Head of caudate nucleus (tissue), 42 donors: Measurements from ENCODE around the gene MYRIP.

Experiments used
- DNase-seq, 42 donors: peaks; one replicate each; pipeline versions ENCODE4 v3.0.0 to v3.0.0-alpha.2; 2020 to 2021; ENCODE audit warnings: mixed read lengths in 7 of 42
- intact Hi-C: fragments of 100-400 bp; cut with DNase I; formaldehyde crosslinking; loops from one replicate; pipeline ENCODE4 v1.15.0; 2022

Gene MYRIP

DNA sequence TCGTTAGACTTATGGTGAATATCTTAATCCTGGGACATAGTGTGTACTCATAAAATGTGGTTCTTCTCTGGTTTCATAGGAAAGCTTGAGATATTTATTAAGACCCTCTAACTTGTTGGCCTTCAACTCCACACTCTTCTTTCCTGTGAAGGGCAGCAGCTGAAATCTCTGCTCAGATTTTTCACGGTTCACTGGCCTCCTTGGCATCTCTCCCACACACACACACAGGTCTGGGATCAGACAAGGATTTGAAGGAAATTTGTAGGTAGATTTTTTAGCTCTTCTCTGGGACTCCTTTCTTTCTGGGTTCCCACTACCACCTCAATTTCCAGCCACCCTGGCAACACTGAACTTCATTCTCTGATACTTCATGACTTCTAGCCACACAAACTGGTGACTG lies 70.2 kb downstream of the MYRIP start:
- intact Hi-C loops, result no loop called here
- no peak for DNase-seq

DNA sequence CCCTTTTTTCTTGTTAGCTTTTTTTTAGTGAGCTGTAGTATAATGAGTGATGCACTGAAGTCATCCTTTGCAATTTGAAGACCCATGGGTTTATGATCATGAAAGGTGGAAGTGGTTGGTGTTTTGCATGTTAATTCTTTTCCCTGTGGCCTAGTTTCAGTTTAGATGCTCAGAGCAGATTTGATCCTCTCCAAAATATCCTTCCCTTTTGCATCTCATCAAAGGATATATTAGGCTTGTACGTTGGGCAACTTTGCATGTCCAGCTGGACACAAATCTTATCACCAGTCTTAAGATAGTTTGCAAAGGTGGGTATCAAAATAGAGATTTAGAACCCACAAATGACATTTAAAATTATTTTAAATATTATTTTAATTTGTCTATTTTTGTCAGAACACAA lies 72.7 kb downstream of the MYRIP start:
- intact Hi-C loops, result no loop called here
- no peak for DNase-seq

DNA sequence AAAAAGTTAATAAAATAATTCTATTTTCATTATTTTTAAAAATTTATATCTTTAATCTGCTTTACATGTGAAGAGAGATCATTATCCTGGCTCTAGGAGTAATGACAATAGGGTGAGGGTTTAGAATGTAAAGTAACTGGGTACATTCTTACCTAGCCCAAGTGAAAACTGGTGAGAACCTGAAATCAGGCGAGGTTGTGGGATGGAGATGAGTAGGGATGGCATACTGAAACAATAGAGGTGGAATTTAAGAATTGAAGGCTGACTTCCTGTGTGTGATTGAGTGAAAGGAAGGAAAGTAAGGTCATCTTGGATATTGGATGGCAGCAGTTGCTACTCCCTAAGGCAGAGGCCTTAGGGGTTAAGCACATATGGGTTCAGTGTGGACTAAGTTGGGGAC lies 82.7 kb downstream of the MYRIP start:
- intact Hi-C loops, result no loop called here
- DNase-seq, result no peak

DNA sequence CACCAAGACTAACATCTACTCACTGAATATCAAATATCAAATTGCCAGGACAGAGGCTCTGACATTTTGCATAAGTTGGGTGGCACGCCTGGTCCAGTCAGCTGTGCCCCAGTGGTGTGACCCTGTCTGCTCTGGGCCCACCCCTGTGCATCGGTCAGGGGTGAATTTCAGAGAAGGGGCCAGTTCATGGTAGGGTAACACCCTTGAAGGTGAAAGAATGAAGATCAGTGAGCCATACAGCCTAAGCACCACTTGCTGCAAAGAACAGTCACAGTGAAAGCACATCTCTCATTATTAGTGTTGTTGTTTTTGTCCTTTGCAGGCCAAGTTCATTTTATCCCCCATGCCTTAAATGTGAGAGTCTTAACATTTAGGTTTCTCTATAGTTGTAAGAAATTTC lies 86.8 kb downstream of the MYRIP start:
- DNase-seq, result no peak
- intact Hi-C loops, result no loop called here

DNA sequence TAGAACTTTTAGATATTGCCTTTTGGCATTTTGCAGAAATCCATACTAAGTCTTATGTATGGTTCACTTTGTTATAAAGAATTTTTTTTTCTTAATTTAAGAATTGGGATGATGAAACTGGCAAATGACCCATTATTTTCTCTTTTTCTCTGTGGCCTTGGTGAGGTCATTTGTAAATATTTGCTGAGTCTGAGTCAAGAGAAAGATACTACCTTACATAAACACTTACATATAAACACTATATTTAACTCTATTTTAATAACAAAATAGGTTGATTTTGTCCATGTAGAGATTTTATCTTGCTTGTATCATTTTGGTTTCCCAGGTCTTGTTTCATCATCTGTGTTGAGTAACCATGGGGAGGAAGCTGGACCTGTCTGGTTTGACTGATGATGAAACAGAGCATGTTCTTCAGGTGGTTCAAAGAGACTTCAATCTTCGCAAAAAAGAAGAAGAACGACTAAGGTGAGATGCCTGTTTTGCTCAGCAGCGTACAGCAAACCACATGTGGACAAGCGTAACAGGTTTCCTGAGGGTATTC lies 91.1 kb downstream of the MYRIP start:
- no peak for DNase-seq
- intact Hi-C loops, result no loop called here

DNA sequence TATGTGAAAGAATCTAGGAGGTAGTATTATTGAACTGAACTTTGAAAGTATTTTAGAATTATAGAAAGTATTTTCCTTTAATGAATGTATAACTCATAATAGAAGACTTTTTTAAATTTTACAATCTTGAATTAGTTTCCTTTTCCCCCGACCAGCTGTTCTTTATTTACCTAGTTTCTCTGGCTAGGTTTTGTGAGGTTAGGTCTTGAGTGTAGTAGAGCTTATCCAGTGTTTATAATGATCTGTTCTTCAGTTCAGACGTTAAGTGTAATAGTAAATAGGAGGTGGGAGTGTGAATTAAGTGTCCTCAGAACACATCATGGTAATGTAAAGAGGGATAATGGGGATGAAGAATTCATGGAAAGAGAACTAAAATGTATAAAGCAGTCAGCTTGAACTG lies 93.8 kb downstream of the MYRIP start:
- no peak for DNase-seq
- intact Hi-C loops, result no loop called here

DNA sequence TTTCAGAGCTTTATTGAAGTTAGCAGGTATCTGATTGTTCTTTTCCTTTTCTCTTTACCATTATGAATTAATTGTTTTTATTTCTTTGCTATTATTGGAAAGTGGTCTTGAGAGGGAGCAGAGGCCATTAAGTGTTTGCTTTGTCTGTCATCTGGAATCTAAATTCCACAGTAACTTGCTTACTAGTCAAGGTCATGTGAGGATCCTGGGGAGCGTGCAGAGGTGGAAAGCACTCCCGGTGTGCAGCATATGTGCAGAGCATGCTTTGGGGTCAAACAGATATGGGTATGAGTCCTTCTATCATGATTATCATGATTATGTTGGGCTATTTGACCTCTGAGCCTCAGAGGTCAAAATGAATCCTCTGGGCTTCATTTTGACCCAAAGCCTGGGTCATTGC lies 96.4 kb downstream of the MYRIP start:
- intact Hi-C loops, result no loop called here
- no peak for DNase-seq

DNA sequence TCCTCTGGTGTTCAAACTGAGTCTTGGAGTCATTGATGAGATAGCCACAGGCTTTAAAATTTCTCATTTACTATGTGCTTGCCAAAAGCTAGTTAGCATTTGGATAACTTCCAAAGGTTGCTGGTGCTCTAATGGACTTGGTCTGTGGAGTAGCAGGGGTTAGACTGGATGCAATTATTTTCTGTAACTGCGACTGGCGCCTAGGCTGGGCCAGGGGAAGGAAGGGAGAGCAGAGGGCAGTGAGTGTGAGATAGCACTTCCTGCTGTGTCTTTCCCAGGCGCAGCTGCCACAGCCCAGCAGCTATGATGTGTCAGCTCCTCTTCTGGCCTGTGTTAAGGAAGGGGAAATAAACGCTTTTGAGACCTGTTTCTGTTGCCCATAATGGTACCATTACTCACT lies 98.6 kb downstream of the MYRIP start:
- no peak for DNase-seq
- intact Hi-C loops, result no loop called here

DNA sequence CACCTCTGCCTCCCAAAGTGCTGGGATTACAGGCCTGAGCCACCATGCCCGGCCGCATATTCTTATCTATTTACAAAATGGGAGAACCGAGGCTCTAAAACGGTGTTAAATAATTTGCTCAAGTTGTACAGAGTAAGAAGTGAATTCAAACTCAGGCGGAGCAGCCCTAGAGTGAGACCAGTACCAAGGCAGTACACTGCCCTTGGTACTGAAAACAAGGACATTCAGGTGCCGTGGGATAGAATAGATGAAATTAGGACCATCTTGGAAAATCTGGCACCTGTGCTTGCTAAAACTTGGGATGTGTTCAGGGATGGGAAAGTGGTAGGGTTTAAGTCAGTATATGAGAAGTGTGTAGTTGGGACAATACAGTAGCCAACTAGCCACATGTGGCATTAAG lies 100.7 kb downstream of the MYRIP start:
- no peak for DNase-seq
- intact Hi-C loops, result no loop called here

DNA sequence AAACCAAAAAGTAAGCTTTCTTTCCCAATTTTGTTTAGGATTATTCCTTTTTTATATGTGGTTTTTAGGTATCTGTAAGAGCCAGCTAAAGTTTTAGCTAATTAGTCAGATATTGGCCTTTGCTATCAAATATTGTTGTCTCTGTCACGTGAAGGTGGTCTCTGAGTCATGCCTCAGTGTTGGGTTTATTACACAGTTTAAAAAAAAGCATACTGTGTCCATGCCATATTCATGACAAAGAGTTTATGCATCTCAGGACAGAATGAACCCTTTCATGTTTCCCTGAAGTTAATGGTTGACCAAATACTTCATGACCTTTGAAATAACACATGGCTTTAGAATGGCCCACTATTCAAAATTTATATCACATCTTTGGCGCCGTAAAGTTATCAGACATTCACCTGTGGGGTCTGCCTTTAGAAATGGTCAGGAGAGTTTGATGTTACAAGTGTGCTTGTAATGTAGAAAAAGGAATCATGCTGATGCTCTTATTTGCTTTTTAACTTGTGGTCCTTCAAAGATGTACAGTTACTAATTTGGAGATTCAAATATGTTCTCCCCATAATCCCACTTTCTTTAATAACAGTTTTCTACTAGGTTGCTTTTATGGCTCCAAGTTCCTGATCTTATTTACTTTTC lies 101.5 kb downstream of the MYRIP start:
- intact Hi-C loops, result no loop called here
- DNase-seq, result no peak

DNA sequence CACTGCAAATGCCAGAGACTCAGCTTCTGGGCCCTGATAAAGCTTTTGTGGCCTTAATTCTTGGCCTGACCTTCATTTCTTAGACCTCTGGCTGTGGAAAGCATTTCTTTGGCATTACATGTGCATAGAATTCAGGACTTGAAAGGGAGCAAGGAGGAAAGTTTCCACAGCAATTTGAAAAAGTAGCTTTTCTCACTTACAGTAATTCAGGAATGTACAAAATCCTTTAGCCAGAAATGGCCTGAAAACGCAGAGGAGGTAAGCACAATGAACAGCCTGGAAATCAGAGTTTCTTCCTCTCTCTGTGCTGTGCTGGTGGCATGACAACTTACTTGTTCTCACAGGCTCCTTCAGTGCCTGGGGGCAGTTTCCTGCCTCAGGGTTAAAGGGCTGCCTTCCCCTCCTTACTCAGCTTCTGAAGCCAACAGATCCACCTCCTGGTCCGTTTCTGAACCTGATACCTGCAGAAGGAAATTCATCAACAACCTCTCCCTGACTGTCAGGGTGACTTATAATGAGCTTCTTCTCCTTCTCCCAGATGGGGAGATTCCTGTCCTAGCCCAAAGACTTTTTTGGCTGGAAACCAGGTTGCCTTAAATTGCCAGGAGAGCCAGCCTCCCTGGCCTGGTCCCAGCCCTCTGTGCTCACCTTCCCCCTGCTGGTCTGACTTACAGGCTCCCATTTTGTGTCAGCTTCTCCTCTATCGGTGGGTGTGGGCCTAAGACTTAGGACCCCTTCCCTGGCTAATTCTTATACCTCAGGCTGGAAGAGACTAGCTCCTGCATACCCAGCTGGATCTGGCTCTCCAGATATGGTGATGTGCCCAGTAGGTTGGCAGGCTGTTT lies 102.3 kb downstream of the MYRIP start:
- DNase-seq, result no peak
- intact Hi-C loops, result no loop called here

DNA sequence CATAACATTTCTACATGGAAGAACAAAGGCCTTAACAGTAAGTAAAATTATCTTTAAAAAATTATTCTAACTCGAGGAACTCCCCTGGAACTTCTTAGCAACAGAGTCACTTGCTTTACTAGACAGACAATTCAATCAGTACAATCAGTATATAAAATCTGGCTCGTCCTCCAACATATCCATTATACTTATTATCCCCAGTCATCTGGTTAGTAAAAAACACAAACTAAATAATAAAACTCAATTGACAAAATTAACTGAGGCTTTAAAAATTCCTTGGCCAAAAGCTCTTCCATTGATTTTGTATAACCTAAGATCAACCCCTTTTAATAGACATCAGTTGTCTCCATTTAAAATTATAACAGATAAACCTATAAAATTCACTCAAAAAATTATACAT lies 105.6 kb downstream of the MYRIP start:
- DNase-seq, result no peak
- intact Hi-C loops, result no loop called here

DNA sequence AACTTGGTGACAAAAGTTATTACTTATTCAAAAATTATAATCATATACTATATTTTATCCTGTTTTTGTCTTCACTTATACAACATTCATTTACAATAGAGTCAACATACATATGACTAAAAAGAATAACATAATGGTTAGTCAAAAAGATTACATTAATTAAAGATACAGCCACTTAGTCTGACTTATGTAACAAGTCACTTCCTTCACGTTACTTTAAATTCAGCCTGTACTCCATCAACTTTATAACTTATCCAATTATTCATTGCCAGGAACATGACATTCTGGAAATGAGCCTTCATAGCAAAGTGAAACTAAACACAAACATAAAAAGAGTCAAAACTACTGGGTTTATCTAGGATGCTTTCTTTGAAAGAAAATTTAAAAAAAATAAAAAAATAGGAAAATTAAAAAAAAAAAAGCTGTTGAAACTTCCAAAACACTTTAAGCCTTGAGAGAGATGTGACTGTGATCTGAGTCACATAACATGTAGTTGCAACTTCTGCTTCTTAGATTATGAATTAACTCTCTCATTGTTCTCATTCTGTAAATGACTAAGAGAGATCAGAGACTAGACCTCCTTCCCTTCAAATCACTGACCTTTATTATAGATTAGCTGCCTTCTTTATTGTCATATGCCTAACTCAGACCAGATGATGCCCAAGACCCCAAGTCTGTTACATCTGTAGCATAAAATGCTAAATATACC lies 107.8 kb downstream of the MYRIP start:
- intact Hi-C loops, result no loop called here
- DNase-seq, result no peak

DNA sequence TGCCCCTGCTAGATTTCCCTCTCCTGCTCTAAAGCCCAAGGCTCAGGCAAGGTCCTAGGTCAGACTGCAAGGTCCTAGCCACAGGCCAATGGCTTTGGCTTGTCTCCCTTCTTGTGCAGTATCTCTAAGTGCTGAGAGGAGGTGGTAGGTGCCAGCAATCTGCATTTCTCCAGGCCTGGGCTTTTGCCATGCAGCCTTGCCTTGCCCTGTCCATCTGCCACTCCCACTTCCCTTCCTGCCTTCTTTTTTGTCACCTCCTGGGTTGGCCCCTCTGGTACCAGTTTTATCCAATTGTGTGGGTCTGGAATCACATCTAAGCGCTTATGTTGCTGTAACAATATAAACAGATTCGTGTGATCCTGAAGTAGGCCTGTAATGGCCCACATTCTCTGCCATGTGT lies 109.9 kb downstream of the MYRIP start:
- intact Hi-C loops, result no loop called here
- DNase-seq, result no peak

DNA sequence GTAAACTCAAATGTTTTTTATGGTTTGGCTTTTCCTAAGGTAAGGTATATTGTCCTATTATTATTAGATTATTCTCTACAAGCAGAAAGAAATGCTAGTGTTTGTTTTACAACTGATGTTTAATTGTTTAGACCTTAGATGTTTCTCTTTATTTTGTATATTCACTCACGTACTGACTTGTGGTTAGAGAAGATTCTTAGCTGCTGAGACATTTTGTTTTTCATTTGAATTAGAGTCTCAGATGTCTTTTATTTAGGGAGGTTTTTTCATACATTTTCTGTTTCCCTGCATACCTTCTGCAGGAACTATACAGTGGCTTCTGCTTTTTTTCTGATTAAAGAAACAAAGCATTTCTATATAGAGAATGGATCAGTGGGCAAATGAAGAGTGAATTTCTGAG lies 110.9 kb downstream of the MYRIP start:
- intact Hi-C loops, result no loop called here

DNA sequence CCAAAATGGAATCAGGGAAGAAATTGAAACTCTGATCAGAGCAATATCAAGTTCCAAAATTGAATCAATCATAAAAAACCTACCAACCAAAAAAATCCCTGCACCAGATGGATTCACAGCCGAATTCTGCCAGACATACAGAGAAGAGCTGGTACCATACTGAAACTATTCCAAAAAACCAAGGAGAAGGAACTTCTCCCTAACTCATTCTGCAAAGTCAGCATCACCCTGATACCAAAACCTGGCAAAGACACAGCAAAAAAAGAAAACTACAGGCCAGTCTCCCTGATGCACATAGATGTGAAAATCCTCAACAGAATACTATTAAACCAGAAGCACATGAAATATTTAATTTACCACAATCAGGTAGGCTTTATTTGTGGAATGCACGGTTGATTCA lies 118.1 kb downstream of the MYRIP start:
- intact Hi-C loops, result no loop called here
- no peak for DNase-seq

More for the DNA sequence above, 110.9 kb downstream of the MYRIP start:
- no peak for DNase-seq

DNA sequence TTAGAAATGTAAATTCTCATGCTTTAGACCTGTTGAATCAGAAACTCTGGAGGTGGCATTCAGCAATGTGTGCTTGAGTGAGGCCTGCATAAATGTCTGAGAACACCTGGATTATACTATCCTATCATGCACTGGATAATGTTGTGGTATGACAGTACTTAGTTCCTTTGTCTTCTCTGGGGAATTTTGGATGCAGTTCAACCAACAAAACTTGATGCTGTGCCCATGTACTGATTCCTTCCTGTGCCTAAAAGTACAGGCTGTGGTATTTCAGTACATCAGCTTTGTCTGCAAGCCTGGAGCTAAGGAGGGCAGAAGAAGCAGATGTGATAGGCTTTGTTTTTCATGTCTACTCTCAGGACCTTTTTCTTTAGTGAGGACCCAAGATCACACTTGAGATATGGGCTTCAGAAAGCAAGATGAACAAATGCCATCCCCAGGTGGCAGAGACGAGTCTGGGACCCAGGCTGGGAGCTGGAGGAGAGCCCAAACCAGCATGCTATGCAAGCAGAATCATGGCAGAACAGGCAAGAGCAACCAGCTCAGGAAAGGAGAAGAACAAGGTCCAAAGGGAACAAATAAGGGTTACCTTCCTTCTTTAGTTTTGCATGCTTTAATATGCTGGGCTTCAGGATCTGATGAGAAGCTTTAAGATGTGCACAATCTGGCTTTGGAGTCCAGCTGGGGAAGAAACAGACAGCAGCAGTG lies 124.7 kb downstream of the MYRIP start:
- no peak for DNase-seq
- intact Hi-C loops, result no loop called here

DNA sequence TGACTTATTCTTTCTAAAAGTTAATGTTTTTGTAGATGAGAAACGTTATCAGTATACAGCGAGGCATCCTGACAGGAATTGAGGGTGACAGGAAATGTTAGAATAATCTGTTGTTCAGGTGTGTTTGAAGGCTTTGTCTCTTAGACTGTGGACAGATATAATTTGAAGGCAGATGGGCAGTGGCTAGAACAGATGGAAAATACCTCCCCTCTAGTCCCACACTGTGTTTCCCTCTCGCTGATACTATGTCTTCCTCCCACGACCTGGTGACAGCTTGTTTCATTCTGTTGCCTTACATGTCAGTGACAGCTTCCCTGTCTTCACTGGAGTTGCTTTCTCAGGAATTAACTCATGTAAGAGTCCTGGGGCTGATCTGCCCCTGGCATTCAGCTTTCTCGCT lies 125.3 kb downstream of the MYRIP start:
- DNase-seq, result peak in 1 of 42 donors; percentile 35
- intact Hi-C loops, result no loop called here

DNA sequence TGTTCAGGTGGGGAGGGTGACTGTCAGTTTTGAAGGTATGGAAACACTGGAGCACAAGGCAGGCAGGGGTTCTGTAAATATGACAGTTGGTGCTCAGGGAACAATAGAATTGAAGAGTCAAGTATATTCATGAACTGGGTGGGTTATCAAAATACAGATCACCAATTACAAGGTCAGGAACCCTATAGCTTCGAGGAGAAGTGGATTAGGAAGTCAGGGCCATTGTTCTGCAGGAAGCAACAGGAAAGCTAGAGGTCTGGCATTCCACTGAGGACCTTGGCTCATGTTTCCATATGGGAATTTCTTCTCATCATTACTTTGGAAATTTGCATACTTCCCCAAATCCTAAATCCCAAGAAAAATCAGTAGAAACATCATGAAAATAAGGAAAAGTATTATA lies 125.9 kb downstream of the MYRIP start:
- DNase-seq, result no peak
- intact Hi-C loops, result no loop called here

DNA sequence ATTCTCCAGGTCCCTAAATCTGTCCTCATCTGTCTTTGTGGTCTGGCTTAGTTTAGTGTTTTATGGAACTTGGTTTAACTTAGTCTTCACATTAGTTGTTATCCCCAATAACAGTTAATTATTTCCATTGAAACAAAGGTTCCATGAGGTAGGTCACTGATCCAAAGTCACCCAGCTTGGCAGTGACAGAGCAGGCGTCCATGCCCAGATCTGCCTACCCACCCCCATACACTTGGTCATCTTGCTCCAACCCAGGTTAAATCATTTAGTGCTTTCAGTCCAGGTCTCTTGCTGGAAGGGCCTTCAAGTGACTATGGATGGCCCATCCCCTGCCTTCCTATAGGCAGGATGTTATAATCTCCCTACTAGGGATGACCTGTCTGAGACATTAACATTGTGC lies 127.4 kb downstream of the MYRIP start:
- no peak for DNase-seq
- intact Hi-C loops, result no loop called here
